Measurements from ENCODE around the gene DAD1. TPM values are rescaled to one million over a fixed set of nuclear protein-coding genes. Genes with fewer than 3 reads are reported as not detected.

Gene DAD1
- total RNA-seq, 1 donor from 2014 or later = 163 TPM

GRCh38 chr14:22530127-22530526 is 58.9 kb downstream of the DAD1 start:
- ATAC-seq (no peak), DNase-seq (ENCODE audit: low spot score) (no peak)
- intact Hi-C loops (cut with DNase I) = no loop called here

DNA sequence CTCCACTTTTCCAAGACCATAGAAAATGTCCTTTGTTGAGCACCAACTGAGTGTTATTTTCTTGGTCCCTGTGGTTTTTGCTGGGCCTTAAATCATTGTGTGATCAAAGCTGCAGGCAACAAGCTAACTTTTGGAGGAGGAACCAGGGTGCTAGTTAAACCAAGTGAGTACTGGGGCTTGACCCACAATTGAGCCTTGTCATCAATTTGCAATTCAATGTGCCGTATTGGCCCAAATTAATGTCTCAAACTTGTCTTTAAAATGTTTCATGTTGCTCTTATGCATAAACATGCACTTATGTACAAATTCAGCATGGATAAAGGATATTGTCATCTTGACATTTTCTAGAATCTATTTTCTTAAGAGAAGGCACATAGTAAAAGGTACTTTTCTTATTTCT is 62.3 kb downstream of the DAD1 start:
- ATAC-seq = no peak
- intact Hi-C loops (cut with DNase I) = no loop called here
- DNase-seq (ENCODE audit: low spot score) = no peak

- no peak for ATAC-seq
These were observed 62.8 kb downstream of the DAD1 start for GRCh38 chr14:22526218-22526617.

GRCh38 chr14:22524784-22525161 is 64.3 kb downstream of the DAD1 start:
- intact Hi-C loops (cut with DNase I) = no loop called here
- DNase-seq (ENCODE audit: low spot score) (no peak), ATAC-seq (no peak)

More at GRCh38 chr14:22526218-22526617, 62.8 kb downstream of the DAD1 start:
- intact Hi-C loops (cut with DNase I) = no loop called here
- DNase-seq (ENCODE audit: low spot score) = no peak

- no peak for ATAC-seq
- intact Hi-C loops (cut with DNase I) = no loop called here
- no peak for DNase-seq (ENCODE audit: low spot score)
These were observed 64.8 kb downstream of the DAD1 start for GRCh38 chr14:22524115-22524783.

DNA sequence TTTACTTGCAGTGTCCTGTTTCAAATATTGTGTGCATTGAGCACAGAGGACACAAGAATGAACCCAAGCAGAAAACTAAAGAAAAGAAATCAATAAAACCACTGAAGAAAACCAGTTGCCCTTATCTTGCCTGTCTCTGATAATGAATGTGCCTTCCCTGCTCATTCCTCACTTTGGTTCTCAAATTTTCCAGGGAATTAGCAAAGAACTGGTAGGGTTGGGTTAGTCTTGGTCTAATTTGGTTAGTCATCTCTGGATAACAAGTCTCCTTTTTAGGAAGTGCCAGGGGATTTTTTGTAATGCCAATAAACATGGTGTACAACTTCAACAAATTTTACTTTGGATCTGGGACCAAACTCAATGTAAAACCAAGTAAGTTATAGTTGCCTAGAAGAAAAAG is 65.7 kb downstream of the DAD1 start:
- ATAC-seq = no peak
- intact Hi-C loops (cut with DNase I) = no loop called here
- no peak for DNase-seq (ENCODE audit: low spot score)

DNA sequence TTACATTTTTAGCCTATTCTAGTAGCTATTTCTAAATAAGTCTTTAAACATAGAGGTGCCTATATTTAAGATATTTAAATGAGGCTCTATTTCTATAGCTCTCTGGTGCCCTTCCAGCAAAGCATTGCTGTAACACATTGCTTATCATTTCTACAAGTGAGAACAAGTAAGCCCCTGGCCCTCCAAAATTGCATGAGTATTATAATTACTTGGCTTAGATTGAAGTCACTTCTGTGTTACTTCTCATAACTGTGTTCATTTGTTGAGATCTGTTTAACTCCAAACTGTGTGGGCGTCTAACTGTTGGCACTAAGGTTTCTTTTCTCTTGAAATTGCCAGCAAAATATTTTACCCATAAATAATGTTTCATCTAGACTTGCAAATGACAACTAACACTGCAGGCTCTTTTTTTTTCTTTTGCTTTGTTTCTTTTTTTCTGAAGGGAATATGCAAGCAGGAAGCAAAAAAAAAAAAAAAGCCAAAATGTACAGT is 66.5 kb downstream of the DAD1 start:
- ATAC-seq (no peak), DNase-seq (ENCODE audit: low spot score) (no peak)
- intact Hi-C loops (cut with DNase I) = no loop called here

GRCh38 chr14:22521449-22522239 is 67.4 kb downstream of the DAD1 start:
- DNase-seq (ENCODE audit: low spot score) = no peak
- intact Hi-C loops (cut with DNase I) = no loop called here
- ATAC-seq = no peak

DNA sequence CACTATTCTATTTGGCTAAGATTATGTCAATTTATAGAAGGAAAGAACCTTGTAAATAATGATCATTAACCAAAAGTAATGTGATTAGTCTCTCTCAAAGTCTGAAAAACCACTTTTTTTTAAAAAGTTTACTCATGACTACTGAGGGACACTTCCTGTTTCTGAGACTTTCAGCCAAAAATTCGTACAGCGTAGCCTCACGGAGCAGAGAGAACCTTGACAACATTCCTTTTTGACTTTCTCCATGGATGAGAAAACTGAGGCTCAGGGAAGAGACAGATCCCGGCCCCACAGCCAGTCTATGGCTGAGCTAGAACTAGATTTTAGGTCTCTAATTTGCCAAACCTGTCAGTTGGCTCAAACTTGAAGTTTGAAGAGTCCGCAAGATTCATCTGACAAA is 68.2 kb downstream of the DAD1 start:
- DNase-seq (ENCODE audit: low spot score) = no peak
- intact Hi-C loops (cut with DNase I) = no loop called here

DNA sequence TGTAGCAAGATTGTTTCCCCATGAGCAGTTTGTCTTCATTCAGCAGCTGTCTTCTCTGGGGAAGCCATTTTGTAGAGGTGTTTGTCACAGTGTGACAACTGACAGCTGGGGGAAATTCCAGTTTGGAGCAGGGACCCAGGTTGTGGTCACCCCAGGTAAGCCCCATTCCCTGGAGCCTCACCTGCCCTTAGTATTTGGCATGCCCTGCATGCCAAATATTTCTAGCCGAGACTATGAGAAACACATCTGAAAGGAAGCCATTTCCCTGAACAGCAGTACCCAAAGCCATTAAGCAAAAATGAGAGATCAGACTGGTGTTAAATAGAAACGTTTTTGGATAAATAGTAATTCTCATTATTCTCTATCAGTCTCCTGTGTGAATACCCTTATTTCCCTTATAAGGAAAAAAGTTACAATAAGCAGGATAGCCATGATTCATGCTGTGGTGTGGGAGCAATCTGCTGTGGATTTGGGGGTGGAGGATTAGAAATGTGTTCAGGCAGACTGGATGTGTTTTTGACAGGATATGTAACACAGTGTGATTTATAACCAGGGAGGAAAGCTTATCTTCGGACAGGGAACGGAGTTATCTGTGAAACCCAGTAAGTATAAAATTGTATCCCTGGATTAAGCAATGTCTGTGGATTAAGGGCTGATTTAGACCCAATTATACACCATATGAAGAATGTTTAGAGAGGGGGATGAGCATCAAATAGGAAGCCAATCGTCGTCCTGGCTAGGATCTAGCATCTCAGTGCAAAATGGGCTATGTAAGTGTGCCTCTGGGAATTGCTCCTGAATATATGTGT is 68.9 kb downstream of the DAD1 start:
- no peak for DNase-seq (ENCODE audit: low spot score)
- no peak for ATAC-seq
- intact Hi-C loops (cut with DNase I) = no loop called here

More for the DNA sequence above, 68.2 kb downstream of the DAD1 start:
- ATAC-seq = no peak

DNA sequence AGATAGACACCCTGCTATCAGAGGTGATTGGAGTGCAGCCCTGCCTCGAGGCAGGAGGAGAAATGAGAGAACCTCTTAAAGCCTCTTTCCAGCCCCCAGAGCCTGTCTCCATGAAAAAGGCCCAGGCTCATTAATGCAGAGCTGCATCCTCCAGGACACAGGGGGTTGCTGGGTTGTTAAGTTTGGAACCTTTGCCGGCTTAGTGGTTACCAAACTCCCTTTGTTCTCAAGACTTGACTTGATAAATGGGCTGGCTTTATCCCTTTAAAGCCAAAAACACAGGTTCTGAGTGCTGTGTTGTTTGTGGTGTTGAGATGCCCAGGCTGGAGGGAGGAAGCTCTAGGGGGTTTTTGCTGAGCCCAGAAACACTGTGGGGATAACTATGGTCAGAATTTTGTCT is 71.0 kb downstream of the DAD1 start:
- intact Hi-C loops (cut with DNase I) = no loop called here
- ATAC-seq = no peak

GRCh38 chr14:22517117-22517720 is 71.8 kb downstream of the DAD1 start:
- ATAC-seq (no peak), DNase-seq (ENCODE audit: low spot score) (no peak)
- intact Hi-C loops (cut with DNase I) = no loop called here

More for the DNA sequence above, 71.0 kb downstream of the DAD1 start:
- no peak for DNase-seq (ENCODE audit: low spot score)

DNA sequence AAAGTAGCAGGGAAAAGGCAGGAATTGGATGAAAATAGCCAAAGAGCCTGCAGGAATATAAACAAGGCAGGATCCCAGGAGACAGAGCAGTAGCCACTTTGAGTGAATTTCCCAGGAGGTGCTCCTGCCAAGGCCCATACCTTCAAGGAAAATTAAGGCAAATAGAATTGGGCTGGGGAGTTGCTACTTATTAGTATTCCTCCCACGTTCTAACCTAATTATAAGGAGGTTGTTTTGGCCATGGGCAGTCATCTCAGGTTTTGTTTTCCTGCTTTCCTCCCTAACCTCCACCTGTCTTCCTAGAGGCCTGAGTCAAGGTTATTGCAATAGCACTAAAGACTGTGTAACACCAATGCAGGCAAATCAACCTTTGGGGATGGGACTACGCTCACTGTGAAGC is 73.1 kb downstream of the DAD1 start:
- DNase-seq (ENCODE audit: low spot score) = no peak
- no peak for ATAC-seq
- intact Hi-C loops (cut with DNase I) = no loop called here

Other genes with a start within 250 kb of the DAD1 start
- 45.2 TPM for gene ABHD4, start 9.1 kb upstream of the DAD1 start, total RNA-seq
- gene OR6J1, start 55.1 kb upstream of the DAD1 start, total RNA-seq = not detected
- 62.8 TPM for gene OXA1L, start 177.5 kb upstream of the DAD1 start, total RNA-seq
- 9.7 TPM for gene SLC7A7, start 226.2 kb upstream of the DAD1 start, total RNA-seq
- gene MRPL52, start 240.7 kb upstream of the DAD1 start, total RNA-seq = 34.0 TPM
- 138 TPM for gene MMP14, start 247.4 kb upstream of the DAD1 start, total RNA-seq